HG02763 (cell line): ENCODE data around the gene DSCAML1.

Experiments used
- ATAC-seq: cut with Tn5 transposase; IDR thresholded peaks from one replicate; pipeline ENCODE4 v1.9.1; 2021; ENCODE audit warnings: mild to moderate bottlenecking, moderate library complexity; ENCODE audit not compliant: unreplicated experiment

The DSCAML1 gene

DNA sequence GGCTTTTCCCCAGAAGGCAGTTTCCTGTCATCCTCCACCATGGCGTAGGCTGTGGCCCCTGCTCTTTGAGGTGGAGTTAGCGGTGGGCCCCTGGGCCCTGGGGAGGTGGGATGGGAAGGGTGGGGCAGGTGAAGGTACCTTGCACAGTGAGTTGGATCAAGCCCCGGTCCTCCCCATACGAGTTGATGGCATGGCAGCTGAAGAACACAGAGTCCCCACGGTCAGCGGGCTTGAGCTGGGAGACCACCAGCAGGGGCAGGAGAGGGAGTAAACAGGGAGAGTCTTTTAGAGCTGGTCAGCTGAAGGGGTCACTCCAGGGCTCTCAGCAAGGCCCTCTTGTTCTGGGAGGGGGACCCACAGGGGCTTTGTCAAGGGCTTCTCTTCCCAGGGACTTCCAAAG, 316.0 kb downstream of the DSCAML1 start:
- no peak for ATAC-seq

DNA sequence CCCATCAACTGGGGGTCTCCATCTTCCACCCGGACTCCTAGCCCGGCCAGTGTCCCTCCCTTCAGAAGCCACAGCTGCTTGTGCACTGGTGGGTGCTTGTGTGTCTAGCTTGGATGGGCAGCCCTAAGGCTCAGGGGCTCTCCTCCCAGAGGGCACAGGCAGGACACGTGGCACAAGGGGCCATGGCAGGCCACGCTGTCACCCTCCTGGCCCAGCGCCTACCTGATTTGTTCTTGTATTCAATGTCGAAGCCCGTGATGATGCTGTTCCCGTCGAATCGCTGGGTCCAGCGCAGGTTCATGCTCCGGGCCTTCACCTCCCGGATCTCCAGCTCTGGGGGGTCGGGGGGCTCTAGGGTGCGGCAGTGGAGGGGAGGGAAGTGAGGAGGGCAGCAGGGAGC, 316.8 kb downstream of the DSCAML1 start:
- ATAC-seq: no peak

DNA sequence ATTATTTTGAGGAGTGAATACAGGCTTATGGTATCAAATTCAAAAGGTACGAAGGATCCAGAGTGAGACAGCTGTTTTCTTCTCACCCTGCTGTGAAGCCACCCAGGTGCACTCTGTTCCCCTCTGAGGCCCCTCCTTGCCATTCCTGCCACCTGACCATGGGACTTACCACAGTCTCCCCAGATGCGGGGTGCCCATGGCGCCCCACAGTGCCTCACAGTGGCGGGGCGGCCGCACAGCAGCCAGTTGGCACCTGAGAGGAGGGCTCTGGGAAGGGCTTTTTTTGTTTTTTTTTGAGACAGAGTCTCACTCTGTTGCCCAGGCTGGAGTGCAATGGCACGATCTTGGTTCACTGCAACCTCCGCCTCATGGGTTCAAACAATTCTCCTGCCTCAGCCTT, 317.6 kb downstream of the DSCAML1 start:
- no peak for ATAC-seq

DNA sequence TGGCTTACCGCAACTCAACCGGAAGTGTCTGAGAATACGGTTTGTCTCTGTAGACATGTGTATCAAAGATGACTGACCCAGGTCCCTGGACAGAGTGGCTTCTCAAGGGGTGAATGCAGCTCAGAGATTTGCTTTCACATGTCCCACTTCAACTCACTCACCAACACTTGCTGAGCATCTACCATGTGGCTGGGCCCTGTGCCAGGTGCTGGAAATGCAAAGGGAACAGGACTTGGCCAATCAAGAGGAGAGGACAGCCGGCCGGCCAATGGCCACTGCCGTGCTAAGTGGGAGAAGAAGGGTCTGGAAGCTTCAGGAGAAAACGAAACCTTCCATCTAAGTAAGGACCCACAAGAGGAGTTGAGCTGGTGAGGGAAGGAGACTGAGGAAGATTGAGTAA, 318.1 kb downstream of the DSCAML1 start:
- no peak for ATAC-seq

DNA sequence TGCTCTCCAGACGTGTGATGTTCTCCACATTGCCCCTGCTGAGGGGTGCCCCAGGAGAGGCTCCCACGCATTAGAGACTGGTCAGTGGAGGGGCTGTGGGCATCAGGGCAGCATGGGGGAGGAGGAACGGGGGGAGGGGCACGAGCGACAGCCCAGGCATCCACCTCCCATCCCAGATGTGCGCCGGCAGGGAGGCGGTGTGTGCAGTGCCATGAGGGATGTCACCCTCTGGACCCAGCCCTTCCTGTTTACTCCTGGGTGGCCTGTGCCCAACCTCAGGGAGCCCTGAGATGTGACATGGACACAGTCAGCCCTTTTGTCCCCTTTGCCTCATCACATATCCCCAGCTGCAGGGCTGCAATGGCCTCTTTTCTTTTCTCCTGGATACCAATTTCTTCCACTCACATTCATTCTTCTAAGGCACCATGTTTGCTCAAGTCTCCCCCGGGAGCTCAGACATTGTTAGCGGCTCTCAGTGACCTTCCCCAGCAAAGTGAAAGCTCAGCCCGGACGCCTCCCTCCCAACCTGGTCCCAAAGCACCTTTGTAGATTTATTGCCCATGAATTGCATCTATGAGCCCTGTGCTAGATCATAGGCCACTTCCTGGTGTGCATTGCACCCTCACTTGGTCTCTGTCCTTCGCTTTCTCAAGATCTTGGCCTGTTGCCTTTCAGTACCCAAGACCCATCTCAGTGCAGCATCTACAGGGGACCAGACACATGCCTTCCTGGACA, 318.7 kb downstream of the DSCAML1 start:
- no peak for ATAC-seq

DNA sequence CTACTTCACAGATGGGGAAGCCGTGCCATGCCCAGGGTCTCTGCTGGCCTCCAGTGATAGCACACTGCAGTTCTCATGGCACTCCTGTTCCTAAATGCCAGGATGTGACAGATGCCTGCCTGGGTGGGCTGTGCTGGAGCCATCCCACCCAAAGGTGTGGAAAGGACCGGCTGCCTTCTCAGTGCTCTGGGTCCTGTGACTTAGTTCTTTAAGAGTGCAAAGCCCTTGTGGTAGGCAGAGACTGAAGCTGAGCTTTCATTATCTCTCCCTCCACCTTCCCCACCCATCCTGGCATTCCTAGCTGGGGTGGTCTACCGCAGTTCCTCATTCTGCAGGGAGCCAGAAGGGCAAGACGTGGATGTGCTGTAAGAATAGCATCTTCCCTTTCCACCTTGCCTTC, 319.3 kb downstream of the DSCAML1 start:
- no peak for ATAC-seq

DNA sequence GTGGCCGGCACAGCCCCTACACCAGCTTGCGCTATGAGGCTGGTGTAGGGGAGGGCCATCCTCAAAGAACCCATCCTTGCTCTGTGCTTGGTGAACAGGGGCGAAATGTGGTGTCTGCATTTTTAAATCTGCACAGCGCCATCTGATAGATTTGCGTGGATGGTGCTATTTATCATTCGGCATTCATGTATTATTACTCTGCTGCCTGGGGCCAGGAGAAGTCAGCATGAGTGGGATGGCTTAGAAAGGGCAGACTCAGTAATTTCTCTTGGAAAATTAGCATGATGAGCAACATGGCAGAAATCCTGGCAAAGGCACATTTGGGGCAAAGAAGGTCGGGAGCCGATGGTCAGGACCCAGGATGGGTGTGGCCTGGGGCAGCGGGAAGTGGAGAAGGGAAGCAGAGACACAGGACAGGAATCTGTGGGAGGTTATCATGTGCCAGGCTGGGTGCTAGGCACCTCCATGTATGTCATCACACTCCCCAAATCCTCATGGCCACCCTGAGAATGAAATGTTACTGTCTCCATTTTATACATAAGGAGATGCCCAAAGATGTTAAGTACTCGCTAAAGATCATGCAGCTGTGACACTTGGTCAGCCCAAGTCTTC, 320.4 kb downstream of the DSCAML1 start:
- ATAC-seq: no peak

DNA sequence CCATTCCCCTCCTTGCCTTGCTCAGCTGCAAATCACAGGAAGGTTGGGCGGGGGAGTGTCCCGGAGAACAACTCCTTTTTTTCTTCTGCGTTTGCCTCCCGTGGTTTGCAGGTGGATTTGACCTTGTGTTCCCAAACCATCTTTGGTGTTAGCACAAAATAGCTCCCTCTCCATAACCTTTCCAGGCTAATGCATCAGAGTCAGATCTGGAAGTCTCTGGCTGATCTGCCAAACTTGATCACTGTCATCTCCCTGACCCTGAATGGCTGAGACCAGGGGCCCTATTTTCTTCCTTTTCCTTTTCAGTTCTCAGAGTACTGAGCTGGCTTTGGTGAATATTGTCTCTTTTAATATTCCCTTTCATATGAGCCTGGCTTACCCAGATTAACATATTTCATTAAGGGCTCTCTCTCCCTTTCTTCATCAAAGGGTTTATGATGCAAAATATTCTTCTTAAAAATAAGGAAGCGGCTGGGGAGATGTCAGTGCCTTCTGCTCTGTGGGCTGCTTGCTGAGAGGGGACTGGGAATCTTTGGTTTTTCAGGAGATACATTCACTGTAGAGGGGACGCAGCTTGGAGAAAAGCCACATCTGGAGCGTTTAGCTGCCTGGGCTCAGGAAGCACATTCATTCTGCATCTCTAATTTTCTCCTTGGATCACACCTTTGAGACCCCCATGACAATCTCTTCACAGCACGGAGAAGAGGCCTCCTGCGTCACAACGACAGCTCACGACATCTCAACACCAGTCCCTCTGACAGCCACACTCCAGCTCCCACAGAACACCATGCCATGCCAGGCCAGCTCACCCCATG, 321.1 kb downstream of the DSCAML1 start:
- ATAC-seq: no peak

DNA sequence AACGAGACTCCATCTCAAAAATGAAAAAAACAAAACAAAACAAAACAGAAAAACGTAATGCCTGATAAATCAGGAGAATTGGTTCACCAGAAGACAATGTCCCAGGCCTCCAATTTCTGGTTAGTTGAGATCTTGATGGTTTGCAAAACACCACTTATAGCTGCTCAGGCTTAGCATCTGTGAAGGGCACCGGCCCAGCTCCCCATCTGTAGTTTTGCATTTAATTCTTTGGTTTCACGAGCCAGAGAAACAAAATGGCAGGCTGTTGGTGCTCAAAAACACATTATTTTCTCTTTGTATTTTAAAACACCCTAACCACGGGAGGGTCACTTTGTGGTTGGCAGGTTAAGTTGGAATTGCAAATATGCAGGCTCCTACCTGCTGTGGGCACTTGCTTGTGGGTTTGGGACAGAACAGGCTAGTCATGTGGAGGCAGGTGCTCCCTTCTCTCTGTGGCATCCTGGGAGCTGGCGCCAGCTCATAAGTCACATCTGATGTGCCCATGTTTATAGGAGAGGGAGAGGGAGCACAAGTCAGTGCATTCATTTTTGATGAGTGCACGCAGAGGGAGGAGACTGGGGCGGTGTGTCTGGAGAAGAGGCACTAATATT, 323.4 kb downstream of the DSCAML1 start:
- ATAC-seq: no peak

GRCh38 chr11:117471776-117472175, 325.2 kb downstream of the DSCAML1 start:
- ATAC-seq: no peak

GRCh38 chr11:117470576-117470975, 326.4 kb downstream of the DSCAML1 start:
- no peak for ATAC-seq

GRCh38 chr11:117468888-117469287, 328.1 kb downstream of the DSCAML1 start:
- no peak for ATAC-seq

DNA sequence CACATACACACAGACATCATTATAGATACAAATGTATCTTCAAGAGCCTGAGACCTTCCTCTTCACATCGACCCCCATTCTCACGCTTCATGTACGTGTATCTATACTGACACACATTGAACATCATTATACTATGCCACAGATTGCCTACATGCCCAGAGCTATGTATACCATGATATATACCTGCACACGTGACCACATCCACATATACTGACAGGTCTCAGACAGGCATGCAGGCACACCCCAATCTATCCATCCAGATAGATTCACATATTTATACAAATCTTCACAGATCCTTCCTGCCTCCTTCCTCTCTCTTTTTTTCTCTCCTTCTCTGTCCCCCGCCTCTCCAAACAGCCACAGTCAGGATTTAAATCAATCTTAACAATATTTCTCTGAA, 329.2 kb downstream of the DSCAML1 start:
- ATAC-seq: no peak

GRCh38 chr11:117466966-117467365, 330.1 kb downstream of the DSCAML1 start:
- no peak for ATAC-seq

DNA sequence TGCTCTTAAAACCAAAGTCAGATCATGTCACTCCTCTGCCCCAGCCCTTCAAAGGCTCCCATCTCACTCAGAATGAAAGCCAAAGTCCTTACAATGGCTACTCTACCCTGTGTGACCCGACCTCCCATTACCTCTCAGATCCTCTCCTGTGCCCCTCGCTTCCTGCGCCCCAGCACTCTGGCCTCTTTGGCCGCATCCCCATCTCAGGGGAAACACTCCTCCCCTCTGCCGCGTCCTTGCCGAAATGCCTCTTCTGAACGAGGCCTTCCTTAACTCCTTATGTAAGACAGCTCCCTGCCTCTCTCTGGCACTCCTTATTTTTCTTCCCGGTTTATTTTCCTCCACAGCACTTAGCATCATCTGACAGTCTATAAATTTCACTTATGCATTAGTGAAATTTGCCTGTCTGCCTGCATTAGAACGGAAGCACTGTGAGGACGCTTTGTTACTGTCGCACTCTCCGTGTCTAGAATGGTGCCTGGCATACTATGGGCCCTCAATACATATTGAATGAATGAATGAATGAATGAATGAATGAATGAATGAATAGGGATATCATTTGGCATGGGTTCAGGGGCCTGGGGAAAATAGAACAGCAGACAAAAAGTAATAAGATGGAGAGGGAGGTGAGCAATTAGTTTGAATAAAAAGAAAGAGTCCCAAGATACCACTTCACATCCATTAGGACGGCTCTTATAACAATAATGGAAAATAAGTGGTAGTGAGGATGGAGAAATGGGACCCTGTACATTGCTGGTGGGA, 331.6 kb downstream of the DSCAML1 start:
- no peak for ATAC-seq

GRCh38 chr11:117464778-117465177, 332.2 kb downstream of the DSCAML1 start:
- ATAC-seq: no peak

DNA sequence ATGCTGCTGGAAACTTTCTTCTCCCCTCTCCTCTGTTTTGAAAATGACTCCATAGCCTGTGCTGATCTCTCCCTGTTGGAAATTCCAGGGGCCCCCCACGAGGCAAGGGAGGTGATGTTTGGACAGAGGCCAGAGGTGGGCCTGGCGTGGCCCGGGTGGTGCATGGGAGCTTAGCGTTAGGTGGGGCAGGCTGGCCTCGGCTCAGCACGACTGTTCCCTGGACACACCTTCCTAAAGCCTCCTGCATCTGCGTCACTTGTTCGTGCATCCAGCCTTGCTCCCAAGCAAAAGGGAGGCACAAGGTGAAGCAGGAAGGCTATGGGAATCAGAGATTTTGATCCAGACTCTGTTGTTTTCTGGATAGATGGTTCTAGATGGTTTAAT, 334.2 kb downstream of the DSCAML1 start:
- ATAC-seq: no peak

DNA sequence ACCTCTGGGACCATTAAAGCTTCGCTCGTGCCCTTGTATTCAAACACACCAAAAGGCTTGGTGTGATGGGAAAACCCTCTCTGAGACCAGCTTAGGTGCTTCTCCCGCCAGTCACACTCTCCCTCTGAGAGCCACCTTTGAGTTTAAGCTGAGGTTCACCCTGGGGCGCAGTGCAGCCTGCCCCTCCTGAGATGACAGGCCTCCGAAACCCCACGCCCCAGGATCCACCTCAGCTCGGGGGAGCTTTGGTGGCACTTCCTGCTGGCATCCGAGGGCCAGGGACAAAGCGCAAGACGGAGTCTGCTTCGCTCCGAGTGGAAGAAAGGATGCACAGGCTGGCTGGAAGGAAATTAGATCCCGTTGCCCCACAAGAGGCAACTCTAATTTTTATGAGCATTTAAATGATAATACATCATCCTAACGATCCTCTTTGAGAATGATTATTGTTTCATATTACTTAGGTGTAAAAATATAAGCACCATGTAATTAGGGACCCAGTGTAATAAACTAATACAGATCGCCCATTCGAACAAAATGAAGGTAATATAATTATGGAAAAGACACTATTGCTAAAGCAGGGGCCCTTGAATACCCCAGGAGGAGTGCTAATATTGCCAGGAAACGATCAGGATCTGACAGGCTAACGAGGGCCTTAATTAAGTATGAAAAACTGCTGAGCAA, 334.7 kb downstream of the DSCAML1 start:
- no peak for ATAC-seq

DNA sequence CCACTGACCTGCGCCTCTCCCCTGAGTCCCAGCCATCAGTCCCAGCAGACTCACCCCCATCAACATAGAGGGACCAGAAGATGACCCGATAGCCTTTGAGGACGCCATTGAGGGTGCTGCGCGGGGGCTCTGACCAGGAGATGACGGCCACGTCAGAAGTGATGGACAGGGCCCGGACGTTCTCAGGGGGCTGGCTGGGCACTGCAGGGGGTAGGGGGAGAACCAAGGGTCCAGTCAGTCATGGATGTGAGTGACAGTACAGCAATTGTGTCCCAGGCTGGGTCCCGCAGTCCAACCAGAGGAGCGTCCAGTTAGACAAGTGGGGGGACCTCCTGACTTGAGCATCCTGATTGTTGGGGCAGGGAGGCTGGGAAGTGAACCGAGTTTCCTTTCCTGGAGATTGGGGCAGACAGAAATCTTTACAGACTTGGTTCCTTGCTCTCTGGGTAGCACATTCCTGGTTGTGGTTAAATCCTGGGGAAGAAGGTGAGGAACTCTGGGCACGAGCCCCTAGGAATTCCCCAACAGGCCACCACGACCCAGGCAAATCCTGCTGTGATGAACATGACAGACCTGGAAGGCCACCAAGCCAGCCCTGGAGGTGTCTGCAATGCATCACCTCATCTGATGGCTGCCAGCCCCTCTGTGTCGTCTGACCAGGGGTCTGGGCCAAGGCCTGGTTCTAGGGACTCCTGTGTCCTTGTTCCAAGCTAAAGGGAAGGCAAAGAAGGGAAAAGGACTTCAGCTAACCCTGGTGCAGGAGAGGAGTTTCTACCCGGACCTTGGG, 335.4 kb downstream of the DSCAML1 start:
- ATAC-seq: no peak

GRCh38 chr11:117459979-117460300, 337.1 kb downstream of the DSCAML1 start:
- ATAC-seq: no peak
